HG03575 (cell line): ENCODE measurements around the gene ABCA2.

Source experiments
- ATAC-seq: cut with Tn5 transposase; IDR thresholded peaks from one replicate; pipeline ENCODE4 v1.9.1; 2021; ENCODE audit not compliant: unreplicated experiment, insufficient number of reproducible peaks, low FRiP score; ENCODE audit errors: extremely low read depth

ABCA2 gene

DNA sequence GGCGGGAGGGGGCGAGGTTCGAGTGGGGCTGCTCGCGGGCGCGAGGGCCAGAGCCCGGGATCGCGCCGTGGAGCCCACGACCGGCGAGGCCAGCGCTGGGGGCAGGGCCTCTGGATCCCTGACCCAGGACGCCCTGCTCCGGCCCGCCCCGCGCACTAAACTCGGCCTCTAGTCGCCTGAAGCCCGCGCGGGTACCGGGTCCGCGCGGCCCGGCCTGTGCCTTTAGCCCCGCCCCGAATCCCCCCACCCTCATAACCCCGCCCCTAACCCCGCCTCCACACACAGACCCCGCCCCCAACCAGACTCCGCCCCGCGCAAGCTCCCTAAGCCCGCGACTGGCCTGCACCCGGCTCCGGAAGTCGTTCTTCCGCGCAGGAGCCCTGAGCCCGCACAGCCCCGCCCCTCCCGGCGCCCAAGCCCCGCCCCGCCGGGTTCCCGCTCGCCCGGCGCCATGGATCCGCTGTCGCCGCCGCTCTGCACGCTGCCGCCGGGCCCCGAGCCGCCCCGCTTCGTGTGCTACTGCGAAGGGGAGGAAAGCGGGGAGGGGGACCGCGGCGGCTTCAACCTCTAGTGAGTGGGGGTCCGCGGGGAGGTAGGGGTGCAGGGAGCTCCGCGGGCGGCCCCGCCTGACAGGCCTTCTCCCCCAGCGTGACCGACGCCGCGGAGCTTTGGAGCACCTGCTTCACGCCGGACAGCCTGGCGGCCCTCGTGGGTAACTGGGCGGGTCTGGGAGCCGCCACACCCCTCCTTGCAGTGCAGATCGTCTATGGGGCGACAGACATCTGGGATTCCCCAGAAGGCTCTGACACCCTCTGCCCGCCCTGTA, 35.8 kb downstream of the ABCA2 start, which contains the start of gene PAXX:
Gene PAXX (plus strand): TSS at position 430 of the 826 bp plus-strand sequence. CDS start 22 bp downstream, at position 452.
- ATAC-seq: no peak

DNA sequence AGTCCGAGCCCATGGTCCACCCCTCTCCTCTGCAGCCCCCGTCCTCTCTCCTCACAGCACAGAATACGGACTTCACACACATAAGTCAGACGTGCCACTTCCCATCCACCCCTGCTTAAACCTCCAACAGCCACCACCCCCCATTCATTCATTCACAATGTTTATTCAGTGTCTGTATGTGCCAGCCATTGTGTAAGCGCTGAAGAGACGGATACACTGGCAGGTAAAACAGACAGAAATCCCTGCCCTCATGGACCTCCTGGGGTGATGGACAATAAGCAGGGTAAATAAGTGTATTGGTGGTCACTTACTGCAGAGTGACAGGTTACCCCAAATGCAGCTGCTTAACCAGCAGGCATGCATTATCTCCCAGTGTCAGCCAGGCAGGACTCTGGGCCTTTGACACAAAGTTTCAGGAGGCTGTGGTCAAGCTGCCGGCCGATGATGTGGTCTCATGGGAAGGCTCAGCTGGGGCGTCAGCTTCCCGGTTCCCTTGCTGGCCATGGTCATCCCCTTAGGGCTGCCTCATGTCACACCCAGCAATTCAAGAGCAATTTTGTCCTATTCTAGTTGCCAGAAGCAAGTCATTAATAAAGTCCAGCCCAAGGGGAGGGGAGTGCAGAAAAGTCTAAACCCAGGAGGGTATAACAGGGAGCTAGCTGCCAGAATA, 37.7 kb downstream of the ABCA2 start:
- no peak for ATAC-seq

DNA sequence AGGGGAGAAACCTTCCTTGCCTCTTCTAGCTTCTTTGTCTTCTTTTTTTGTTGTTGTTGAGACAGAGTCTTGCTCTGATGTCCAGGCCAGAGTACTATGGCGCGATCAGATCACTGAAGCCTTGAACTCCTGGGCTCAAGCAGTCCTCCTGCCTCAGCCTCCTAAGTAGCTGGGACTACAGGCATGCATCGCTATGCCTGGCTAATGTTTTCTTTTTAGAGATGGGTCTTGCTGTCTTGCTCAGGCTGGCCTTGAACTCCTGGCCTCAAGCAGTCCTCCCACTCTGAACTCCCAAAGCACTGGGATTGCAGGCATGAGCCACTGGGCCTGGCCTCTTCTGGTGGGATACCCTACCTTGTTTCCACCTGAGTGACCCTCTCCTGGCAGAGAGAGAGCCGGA, 39.2 kb downstream of the ABCA2 start:
- ATAC-seq: no peak

DNA sequence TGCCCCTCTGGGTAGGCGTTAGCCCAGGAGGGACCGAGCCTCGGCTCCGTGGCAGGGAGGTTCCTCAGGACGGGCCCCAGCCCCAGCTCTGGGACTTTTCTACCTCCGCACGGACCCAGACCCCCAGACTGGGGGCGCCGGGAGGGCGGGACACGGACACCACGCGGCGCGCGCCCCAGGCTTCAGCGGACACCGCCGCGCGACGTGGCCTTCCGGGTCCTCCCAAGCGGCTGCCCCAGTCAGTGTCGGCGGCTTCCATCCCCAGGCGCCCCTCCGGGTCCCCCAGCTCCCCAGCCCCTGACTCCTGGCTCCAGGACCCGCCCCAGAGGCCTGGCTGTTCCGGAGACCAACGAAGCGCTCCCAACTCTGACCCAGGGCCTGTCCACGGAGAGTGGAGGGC, 42.2 kb downstream of the ABCA2 start:
- no peak for ATAC-seq

DNA sequence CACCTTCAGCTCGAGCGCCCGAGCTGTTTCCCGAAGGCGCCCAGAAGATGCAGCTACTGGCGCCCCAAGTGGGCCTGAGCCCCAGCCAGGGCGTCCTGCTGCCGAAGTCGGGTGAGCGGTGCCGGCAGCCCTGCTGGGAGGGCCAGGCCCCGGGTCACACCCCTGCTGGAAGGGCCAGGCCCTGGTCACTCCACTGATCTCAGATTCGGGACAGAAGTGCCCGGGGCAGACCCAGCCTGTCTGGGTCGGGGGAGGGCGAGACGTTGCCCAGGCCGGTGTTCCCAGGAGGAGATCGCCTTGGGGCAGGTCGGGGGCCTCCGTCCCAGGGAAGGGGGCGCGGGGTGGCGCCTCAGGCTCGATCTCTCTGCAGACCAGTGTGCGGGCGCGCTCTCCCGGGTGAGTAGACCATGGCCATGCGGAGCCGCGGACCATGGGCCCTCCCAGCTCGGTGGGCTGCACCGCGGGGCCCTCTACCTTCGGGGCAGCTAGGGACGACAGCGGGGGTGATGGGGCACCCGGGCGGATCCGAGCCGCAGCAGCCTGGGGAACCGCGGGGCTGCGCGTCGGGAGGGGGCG, 42.9 kb downstream of the ABCA2 start:
- ATAC-seq: no peak

DNA sequence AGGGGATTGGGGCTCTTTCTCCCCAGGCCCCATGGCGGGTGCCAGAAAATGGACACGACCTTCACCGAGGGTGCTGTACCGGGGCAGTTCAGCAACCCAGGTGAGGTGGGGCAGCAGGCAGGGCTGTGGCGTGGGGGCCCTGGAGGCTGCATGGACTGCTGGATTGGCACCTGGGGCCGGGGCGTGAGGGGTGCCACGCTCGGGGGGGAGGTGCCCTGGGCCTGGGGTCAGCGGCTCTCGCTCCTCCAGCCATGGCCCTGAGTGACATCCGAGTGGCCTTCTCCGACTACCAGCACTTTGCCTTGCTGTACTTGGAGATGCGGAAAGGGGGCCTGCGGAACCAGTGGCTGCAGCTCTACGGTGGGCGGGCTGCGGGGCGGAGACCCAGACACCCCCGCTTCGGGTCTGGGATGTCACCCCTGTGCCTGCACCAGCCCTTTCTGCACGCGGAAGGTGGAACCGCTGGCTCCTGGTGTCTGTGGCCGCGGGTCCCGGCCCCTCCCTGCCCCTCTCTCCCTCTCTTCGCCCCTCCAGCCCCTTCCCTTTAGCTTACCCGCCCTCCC, 43.5 kb downstream of the ABCA2 start:
- ATAC-seq: no peak

DNA sequence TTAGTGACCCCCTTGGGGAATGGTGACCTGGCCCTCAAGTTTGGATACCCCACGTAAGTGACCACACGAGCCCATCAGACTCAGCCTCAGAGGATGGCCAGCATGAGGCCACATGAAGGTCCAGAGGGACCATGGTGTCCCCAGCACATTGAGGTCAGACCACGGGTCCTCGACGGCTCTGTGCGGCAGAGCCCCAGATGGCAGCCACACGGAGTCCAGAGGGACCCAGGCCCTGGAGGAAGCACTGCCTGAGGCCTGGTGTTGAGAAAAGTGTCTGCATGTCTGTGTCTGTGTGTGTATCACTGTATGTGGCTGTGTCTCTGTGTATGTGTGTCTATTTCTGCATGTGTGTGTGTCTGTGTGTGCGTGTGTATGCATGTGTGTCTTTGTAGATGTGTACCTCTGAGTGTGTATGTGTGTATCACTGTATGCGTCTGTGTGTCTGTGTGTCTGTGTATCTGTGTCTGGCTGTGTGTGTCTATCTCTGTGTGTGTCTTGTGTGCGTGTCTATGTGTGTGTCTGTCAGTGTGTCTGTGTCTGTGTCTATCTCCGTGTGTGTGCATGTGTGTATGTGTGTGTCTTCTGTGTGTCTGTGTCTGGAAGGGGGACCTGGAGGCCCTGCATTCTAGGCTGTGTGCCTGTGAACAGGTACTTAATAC, 44.3 kb downstream of the ABCA2 start:
- no peak for ATAC-seq

DNA sequence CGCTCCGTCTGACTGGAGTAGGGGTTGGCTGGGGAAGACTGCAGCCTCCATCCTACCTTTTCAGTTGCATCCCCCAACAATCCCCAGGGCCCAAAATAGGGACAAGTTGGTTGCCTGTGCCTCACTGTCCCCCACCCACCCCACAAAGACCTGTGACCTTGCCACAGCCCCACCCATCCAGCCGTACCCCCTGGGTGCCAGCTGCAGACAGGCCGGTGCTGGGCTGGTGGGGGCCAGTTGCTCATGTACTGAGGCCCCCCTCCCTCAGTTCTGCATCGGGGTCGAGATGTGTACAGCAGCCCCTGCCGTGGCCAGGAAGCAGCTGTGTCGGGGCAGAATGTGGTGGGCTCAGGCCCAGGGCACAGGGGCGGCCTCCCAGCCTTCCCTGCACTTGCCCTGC, 44.9 kb downstream of the ABCA2 start:
- ATAC-seq: no peak

DNA sequence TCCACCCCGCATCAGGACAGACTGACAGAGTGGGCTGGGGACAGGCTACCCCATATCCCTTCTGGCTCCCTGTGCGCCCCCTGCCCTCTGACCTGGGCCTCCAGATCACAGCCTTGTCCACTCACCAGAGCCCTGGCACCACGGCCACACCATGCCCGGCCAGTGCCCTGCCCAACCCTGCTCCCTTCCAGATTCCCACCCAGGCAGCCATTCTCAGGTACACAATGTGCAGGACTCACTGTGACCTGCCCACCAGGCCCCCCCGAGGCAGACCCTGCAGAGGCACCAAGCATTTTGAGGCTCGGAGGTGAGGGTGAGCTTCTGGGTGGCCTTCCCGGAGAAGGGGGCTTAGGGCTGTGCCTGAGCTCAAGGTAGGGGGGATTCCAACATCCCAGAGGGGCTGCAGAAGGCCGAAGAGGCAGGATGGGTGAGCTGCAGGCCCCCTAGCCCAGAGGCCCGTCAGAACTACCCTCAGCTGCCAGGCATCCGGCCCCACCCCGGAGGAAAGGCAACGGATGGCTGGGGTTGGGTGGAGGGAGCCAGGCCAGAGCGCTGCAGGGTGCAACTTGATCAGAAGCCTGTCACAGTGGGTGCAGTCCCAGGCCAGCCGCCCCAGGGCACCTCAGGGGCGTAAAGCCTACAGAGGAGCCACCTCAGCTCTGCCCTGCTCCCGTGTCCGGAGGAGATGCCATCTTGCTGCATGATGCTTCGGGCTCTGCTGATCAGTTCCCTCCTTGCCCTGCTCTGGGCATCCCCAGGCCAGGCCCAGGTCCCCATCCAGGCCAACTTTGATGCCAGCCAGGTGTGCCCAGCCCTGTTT, 45.6 kb downstream of the ABCA2 start, which contains the start of gene LCNL1:
Gene LCNL1 (plus strand): TSS at position 762 of the 820 bp plus-strand sequence. CDS start 594 bp downstream, outside the sequence.
- ATAC-seq: no peak

DNA sequence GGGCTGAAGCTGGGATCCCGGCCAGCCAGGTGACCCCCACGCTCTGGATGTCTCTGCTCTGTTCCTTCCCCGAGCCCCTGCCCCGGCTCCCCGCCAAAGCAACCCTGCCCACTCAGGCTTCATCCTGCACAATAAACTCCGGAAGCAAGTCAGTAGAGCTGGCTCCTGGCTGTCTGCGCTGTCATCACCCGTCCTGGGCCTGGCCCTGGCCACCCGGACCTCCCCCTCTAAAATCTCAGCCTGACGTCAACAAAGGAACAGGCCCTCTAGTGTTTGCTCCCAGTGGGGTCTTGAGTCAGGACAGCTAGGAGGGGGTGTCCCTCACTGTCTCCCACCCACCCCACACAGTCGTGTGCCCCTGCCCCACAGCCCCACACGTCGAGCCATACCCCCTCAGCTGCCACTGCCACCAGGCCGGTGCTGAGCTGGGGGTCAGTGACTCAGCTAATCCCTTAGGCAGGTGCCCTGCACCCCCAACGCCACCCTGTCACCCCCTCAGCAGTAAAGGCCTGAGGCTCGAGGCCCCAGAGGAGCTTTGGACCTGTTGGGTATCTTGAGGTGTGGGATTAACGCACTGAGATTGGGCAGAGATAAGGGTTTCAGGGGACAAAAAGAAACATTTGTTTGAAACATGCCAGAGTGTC, 46.3 kb downstream of the ABCA2 start:
- no peak for ATAC-seq

DNA sequence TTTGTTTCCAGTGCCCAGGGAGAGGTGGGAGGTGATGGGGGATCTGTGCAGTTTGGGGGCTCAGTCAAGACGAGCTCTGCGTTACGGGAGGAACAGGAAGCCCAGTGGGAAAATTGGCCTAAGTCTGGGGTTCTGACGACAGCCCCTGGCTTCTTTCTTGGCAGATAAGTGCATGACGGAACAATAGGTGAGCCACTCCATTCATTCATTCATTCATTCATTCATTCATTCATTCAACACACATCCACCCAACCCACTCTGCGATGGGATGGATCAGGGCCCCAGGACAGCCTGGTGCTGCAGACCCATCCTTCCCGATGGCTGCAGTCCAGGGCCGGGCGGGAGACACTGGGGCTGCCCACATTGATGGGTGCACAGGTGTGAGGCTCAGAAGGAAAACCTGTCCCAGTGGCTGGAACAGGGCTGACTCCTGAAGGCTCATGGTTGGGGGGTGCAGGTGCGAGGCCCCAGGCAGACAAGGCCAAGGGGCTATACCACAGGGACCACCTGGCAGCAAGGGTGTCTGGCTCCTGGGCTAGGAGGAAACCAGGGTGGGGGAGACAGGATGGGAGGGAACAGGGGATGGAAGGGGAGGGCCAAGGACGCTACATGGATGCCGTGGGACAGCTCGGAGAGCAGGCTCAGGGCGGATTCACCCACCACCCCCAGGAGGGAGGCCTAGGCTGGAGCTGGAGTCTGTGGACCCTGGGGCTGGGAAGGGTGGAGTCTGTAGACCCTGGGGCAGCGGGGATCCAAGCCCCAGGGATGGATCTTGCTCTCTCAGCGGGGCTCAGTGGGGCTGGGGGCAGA, 47.2 kb downstream of the ABCA2 start:
- no peak for ATAC-seq

DNA sequence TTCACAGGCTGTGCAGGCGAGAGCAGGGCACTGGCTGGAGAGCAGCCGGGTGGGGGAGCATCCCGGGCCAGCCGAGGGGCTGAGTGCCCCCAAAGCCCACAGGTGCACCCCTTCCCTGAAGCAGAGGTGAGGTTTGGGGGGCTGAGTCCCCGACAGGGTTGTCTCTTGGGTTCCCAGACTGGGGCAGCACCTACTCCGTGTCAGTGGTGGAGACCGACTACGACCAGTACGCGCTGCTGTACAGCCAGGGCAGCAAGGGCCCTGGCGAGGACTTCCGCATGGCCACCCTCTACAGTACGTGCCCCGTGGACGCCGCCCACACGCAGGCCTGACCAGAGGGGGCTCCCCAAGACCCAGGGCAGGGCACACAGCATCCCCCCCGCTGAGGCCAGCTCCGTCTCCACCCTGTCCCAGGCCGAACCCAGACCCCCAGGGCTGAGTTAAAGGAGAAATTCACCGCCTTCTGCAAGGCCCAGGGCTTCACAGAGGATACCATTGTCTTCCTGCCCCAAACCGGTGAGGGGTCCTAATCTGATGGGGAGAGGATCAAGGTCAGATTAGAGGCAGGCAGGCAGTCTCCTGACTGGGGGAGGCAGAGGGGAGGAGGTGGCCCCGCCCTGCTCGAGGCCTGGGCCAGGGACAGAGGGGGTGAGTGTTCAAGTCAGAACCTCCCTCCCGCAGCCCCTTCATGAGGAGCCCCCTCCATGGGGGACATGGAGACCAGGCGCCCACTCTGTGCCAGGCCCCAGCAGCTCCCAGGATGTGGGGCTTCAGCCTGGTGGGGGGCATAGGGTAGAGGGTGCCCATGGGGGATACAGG, 48.1 kb downstream of the ABCA2 start:
- ATAC-seq: no peak

DNA sequence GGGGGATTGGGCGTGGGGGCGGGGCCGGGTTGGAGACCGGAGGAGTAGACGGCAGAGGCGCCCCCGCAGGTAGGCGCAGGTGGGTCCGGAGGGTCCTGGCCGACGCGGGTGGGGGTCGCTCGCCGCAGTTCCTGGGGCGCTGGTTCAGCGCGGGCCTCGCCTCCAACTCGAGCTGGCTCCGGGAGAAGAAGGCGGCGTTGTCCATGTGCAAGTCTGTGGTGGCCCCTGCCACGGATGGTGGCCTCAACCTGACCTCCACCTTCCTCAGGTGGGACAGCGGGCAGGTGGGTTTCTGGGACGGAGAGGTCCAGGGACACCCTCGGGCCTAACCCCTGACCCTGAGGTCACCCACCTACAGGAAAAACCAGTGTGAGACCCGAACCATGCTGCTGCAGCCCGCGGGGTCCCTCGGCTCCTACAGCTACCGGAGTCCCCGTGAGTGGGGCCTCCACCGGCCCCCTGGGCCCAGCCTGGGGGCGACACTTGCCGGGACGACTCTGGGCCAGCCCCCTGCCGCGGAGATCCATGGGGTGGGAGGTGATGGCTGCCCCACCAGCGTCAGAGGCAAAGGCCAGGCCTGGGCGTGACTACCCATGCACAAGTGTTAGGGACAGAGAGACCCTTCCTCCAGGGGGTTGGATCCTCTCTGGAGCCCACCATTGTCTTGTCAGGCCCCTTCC, 49.0 kb downstream of the ABCA2 start:
- ATAC-seq: no peak

DNA sequence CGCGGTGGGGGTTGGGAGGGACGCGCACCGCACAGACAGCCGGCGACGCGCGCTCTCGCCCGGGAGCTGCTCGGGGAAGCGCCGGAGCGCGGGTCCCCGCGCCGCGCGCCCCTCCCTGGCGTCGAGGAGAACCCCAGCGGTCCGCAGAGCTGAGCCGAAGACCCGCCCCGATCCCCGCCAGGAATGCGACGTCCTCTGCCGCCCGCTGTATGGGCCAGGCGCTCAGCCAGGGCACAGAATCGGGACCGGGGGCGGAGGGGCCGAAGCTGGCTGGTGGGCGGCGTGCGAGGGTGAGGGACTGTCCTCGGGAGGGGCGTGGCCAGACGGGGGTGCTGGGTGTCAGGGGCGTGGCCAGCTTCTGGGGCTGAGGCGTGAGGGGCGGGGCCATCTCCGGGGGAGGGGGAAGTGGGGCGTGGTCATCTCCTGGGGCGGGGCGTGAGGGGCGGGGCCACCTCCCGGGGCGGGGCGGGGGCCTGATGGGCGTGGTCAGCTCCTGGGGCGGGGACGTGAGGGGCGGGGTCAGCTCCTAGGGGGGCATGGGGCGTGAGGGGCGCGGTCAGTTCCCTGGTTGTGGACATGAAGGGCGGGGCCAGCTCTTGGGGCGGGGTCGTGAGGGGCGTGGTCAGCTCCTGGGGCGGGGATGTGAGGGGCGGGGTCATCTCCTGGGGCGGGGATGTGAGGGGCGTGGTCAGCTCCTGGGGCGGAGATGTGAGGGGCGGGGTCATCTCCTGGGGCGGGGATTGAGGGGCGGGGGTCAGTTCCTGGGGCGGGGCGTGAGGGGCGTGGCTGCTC, 49.8 kb downstream of the ABCA2 start:
- no peak for ATAC-seq

DNA sequence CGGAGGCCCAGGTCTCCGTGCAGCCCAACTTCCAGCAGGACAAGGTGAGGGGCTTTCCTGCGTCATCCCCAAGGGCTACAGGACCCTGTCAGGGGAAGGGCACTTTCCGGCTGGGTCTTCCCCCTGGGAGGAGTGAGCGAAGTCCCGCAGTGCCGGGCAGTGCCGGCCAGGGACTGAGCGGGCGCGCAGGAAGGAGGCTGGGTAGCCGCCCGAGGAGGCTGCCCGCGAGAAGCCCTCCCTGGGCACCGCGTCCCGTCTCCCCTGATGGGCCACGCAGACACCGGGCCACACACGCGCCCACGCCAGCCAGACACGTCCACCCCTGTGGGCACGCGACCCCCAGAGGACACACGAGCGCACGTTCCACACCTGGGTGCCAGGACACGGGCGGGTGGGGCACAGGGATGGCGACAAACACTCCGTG, 50.4 kb downstream of the ABCA2 start:
- ATAC-seq: no peak
